GM19463 (cell line): ENCODE data around the gene ABHD10.
A peak's percentile ranks its signal among the peaks of the same experiment; 100 is the strongest.

Source experiments
- ATAC-seq: cut with Tn5 transposase; IDR thresholded peaks from one replicate; pipeline ENCODE4 v1.9.1; 2021; ENCODE audit warnings: mild to moderate bottlenecking, moderate library complexity; ENCODE audit not compliant: unreplicated experiment

ABHD10 gene

DNA sequence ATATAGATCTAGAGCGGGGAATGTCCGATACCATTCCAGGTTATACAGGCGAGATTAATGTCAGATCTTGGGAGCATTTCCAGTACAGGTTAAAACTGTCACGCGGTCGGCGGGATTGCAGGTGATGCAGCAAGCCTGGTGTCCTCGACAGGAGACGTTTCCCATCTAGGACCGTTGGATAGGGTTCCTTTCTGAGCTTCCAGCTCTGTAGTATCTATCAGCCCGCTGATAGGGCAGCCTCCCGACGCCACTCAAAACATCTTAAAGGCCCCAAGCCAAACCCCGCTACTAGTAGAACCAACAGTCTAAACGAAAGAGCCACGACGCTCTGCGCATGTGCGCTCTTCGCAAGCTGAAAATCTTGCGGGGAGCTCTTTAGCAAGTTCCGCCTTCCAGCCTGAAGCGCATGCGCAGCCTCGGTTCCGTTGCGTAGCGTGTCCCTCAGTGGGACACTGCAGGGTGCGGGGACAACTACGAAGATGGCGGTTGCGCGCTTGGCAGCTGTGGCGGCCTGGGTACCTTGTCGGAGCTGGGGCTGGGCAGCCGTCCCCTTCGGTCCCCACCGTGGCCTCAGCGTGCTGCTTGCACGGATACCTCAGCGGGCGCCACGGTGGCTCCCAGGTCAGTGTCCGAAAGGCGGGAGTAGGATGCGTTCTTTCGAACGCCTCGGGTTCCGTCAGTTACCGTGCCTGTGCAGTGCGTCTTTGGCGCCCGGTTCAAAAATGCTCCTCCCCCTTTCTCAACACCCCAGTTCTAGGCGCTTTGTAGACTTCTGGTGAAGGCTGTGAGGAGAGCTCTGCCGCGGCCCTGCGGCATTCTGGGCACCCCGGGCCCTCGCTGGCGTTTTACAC, at the start of gene ABHD10:
ABHD10 (plus strand) TSS at position 444 of the 851 bp plus-strand sequence; CDS start at position 480, 36 bp downstream.
- peak; percentile 94 for ATAC-seq

DNA sequence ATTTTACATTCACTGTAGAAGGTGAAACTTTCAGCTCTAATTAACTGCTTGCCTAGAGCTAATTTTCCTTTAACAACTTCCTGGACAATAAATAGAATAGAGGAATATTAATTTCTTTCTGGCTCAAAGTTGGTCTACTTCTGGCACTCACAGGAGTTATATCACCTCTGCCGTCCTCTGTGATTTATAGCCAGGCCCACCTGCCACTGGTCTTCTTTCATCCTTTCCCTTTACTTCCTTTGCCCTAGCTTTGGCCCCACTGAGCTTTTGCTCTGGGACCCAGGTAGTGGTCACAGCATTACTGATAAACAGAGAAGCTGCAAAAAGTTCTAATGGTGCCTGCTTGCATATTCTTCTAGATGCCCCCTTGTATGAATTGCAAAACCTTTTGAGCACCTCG, 49.3 kb upstream of the ABHD10 start:
- no peak for ATAC-seq

DNA sequence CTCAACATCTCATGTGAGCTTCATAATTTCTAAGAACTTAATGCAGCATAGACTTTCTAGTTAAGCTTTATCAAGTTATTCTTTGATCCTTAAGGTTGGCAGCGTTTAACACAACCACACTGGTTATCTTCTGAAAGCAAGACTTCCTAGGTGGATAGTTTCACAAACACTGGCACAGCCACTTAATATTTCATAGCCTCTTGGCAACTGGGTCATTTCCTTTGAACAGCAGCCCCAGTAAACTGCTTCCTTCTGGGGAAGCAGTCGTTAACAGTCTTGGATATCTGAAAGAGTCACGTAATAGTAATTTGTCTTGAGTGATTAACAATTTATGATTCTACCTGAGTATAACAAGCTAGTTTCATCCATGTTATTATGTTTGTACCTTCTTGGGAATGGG, 45.9 kb upstream of the ABHD10 start:
- no peak for ATAC-seq

GRCh38 chr3:111936191-111936841, 42.5 kb upstream of the ABHD10 start:
- no peak for ATAC-seq

- no peak for ATAC-seq
Measured at GRCh38 chr3:111936967-111937366, 41.9 kb upstream of the ABHD10 start.

GRCh38 chr3:111937871-111938270, 41.0 kb upstream of the ABHD10 start:
- ATAC-seq: no peak

DNA sequence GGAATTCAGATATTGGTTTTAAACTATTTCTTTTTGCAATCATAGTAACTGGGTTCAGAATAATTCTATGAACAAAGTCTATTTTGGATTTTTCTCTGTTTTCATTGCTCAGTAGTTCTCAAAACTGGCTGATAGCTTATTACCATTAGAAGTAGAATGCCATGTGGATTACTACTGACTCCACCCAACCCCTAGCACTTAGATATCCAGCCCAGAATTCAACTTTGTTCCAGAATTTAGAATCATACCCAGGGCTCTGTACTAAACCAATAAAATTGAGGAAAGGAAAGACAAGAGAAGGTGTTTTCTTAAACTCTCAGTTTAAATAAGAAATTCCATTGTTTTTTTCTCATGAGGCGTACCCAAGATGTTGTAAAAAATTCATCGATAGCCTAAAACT, 39.0 kb upstream of the ABHD10 start:
- ATAC-seq: no peak

GRCh38 chr3:111943533-111943932, 35.3 kb upstream of the ABHD10 start:
- ATAC-seq: no peak

DNA sequence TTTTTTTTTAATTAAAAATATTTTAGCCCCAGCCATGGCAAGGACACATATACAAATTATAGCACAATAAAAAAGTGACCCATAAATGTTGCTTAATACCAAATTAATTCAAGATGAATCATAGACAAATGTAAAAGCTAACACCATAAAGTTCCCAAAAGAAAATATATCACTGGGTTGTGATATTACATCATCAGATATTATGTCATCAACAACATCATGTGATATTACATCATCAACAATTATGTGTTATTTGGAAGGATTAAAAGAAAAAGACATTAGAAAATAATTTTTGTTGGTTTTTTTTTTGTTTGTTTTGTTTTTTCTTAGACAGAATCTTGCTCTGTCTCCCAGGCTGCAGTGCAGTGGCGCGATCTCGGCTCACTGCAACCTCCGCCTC, 34.5 kb upstream of the ABHD10 start:
- no peak for ATAC-seq

DNA sequence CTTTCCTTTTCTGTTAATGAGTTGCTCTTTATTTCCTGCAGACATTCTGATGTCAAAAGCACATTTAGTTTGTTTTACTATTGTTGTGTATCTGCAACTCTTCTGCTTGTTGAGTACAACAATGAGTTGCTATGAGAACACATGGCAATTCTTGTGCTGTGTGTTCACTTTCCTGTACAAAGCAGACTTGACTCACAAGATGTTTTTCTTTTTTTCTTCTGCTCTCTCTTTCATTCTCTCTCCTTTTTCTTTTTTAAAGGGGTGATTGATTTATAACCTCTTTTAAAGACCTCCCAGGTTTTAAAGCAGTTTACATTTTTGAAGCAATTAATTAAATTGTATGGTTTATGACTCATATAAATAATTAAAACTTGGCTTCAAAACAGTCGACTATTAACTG, 31.6 kb upstream of the ABHD10 start:
- ATAC-seq: no peak

- ATAC-seq: no peak
Measured at GRCh38 chr3:111948786-111949185, 30.0 kb upstream of the ABHD10 start.

DNA sequence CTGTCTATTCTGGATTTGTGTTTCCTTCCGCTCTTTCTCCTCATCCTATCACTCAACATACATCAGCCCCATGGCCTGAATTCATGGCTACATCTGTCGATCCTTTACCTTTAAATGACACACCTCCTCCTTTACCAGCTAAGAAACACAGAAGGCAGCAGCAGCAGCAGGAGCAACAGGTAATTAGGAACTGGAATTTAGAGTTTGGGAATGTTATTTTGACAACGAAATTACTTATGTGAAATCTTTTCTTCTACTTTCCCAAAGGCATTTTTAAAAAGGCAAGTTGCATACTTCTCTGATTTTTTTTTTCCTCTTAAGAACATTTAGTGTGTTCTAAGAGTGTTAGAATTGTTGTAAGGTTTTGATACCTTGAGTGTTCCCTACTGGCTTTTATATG, 29.1 kb upstream of the ABHD10 start:
- ATAC-seq: no peak

DNA sequence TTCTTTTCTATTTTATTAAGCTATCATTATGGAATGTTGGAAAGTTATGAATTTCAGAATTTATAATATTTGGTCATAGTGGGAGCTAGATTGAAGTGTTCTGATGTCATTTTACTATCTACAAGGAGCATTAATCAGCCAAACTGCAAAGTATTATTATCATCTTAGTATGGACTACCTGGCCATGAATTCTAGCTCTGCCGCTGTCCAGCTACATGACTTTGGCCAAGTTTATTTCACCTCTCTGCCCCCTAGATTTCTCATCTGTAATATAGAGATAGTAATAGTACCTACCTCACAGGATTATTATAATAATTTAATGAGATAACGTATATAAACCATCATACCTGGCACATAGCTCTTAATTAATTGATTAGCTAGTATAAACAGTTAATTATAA, 27.8 kb upstream of the ABHD10 start:
- ATAC-seq: no peak

DNA sequence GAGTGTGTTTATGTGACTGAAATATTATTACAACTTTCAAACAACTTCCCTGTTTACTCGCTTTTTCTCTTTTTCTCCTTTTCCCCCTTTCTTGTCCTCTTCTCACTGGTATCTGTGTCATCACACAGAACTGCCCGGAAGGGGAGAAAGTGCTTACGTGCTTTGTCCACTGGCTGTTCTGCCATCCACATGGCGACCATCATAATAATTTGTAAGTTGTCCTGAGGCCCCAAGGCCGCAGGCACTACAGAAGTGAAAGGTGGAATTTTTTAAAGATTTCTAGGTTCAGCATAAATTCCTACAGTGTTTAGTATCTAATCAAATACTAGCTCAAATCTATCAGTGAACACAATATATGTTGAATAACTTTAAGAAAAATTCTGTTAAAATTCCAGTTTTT, 26.7 kb upstream of the ABHD10 start:
- ATAC-seq: no peak

- no peak for ATAC-seq
Measured at GRCh38 chr3:111952866-111953450, 25.9 kb upstream of the ABHD10 start.

DNA sequence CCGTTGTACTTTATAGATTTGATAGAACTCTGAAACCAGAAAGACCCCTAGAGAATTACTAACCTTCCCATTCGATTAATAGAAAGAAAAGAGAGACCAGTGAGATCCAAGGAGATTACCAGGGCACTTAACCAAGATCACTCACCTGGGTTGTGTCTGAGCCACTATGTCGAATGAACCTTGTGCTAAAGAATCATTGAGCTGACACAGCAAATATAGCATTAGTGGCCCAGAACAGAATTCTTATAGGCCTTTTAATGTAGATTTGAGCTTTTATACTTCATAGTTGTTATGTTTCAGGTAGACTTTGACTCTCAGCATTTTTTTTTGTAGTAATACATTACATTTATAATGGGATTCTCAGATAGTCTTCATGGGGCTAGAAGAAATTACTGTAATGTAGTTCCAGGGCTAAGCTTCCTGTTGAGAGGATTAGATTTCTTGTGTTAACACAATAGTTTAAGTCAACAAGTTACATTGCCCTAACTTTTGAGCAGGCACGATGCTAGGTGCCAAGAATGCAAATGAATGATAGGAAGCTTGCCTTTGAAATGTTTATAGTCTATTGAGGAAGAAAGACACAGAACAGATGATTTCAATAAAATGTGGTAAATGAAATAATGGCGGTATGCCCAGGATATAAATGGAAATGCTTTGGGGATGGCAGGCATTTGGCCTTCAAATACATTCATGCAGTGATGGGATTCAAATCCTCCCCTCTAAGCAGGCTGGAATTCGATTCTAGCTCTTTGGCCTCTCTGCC, 24.4 kb upstream of the ABHD10 start:
- ATAC-seq: no peak

- no peak for ATAC-seq
Measured at GRCh38 chr3:111955876-111956275, 22.9 kb upstream of the ABHD10 start.

DNA sequence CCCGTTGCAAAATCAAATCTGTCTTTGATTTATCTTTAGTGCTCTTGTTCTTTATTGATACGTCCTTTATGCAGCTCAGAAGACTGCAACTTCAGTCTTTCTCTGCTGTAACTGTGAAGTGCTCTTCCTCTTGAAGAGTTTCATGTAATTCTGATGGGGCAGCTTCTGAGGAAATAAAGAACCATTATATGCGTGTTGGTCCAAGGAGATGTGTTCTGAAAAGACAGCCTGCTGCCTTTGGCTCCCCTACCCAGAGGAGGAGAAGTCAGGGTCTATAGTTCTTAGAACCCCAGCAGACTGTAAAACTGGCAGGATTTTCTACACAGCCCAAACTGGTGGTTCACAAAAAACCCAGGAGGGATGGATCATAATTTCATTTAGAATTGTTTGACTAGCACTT, 22.4 kb upstream of the ABHD10 start:
- no peak for ATAC-seq

- ATAC-seq: no peak
Measured at GRCh38 chr3:111956995-111957734, 21.7 kb upstream of the ABHD10 start.

DNA sequence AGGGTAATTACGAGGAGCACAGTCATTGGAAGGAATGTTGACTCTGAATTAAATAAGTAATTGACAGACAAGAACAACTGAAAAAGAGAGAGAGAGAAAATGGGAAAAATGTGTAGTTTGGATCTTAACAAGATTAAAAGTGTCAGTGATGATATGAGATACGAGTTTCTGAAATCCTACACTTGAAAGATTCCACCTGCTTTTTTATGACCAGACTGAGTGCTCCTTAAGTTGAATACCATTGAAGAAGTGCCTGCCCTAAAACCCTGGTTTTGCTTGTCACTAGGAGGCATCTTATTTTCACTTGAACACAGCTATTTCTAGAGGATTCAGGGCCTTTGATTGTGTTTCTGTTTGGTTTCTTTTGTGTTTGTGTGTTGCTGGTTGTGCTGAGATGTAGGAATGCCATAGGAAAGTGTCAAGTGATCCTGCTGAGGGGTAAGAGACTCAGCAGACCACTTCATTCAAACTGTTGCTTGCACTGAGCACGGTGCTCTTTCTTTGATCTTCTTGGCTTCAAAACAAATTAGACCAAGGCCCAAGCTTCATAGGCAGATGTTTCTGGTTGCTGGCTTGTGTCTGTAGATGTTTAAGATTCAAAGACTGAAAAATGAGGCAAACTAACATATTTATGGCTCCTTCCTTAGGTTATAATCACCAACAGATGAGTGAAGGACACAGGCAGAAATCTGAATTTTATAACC, 17.2 kb upstream of the ABHD10 start:
- no peak for ATAC-seq
